GM18951 (cell line): Measurements from ENCODE around the gene ADM5.
A peak's percentile ranks its signal among the peaks of the same experiment; 100 is the strongest.

Source experiments
- POLR2A ChIP-seq: IDR thresholded peaks from 4 replicates; pipeline ENCODE4 v1.6.1; 2011; ENCODE audit warnings: mild to moderate bottlenecking; ENCODE audit not compliant: insufficient read length, insufficient read depth; ENCODE audit errors: extremely low read depth
- in situ Hi-C: fragments of 300-500 bp; cut with MboI; formaldehyde crosslinking; loops from one replicate; pipeline ENCODE4 v1.12.0; 2022; ENCODE audit warnings: low sequenced_read_pairs, mixed read lengths, inconsistent platforms; ENCODE audit not compliant: unreplicated experiment

The ADM5 gene

DNA sequence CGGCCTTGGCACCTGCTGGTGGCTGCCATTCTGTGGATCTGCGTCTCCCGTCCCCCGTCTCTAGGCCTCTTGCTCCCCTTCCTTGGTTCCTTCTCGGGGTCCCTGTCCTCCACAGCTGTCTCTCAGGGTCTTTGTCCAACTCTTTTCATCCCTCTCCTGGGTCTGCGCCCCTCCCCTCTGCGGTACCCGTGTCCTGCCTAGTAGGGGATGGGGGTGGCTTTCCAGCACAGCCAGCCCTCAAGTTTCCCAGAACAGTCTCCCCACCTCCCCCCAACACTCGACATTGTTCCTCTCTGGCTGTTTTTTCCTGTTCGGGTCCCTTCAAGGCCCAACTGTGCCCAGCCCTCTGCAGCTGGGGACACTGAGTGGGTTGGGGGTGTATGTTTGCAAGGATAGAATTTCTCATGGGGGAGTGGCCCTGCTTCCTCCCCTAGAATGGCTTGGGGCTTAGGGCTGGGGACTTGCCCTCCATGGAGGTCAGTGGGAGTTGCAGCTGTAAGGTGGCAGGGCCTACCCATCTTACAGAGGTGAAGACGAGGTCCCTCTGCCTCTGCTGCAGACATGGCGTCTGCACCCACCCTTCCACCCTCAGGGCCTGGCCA lies 762 bp upstream of the ADM5 start:
- in situ Hi-C loops, result no loop called here
- peak; percentile 2 for TF ChIP-seq POLR2A

DNA sequence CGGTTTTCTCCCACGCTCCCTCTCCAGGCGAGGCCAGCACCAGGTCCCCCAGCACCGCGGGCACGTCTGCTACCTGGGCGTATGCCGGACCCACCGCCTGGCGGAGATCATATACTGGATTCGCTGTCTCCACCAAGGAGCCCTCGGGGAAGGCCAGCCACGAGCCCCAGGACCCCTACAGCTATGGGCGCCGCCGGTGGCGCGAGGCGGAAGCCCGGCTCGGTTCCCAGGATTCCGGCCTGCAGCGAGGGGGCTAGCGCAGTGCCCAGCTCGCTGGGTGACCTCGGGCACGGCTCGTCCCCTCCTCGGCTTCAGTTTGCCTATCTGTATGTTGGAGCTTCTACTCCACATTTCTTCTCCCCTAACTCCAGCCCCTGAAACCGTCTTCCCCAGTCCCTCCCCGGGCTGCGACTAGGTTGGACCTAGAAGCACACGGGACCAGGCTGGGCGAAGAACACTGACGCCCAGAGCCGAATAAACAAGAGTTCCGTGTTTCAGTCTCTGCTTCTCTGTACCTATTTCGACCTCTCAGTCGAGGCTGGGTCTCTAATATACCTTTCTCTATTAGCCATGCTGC lies 773 bp downstream of the ADM5 start:
- in situ Hi-C loops, result no loop called here
- no peak for TF ChIP-seq POLR2A

DNA sequence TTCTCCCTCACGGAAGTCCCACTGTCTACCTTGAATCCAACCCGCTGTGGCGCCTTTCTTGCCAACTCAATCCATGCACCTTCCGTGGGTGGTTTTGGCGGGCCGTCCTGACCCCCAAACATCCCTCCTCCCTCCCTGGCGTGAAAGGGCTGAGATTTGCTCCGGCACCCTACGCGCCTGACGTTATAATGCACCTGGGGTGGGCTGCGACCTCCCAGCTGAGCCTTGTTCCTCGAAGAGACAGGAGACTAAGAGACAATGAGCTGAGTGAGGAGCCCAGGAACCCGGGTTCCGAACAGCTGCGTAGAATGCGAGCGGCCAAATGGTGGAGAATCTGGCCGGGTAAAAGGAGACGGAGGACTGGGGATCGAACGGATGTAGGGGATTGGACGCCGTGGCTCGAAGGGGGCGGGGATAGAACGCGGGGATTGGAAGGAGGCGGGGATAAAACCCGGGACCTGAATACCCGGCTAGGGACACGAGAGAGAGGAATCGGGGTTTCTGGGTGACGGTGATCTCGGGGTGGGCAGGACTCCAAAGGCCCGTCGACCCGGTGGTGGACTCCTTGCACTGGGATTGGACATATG lies 1.4 kb downstream of the ADM5 start, which contains the start of gene CPT1C:
Gene CPT1C, plus strand, starts transcription at position 461 of the 587 bp plus-strand sequence. CDS start 1,137 bp downstream, outside the sequence.
- no peak for TF ChIP-seq POLR2A
- in situ Hi-C loops, result no loop called here

DNA sequence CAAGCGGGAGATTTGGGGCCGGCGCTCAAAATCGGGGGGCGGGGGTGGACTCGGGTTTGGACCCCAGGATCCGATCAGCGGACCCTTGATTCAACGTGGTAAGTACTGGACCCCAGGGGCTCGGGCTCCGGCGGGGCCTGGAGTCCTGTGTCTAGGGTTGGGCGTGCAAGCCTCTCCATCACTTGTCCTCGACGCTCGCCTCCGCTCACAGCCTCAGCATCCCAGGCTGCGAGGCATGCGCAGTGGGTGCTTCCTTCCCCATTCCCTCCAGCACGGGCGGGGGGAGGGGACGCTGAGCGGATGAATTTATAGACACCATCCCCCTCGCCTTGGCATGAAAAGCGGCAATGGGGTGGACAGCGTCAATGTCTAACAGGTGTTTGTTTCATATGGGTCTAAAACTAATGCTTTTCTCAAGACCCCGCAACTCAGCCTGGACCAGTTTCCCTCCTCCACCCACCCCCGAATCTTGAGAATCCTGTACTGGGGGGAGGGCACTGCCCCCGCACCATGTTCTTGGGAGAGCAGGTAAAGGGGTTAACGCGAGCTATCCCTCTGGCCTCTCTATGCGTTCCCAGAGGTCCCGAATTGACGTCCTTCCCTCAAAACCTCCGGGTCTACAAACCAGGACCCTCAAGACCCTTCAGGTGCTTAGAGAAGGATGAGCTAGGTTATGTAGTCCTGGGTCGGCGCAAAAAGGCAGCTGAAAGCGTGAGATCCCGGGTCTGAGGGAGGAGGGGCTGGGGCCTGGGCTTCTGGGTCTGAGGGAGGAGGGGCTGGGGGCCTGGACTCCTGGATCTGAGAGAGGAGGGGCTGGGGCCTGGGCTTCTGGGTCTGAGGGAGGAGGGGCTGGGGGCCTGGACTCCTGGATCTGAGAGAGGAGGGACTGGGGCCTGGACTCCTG lies 2.1 kb downstream of the ADM5 start:
- TF ChIP-seq POLR2A, result no peak
- in situ Hi-C loops, result no loop called here

DNA sequence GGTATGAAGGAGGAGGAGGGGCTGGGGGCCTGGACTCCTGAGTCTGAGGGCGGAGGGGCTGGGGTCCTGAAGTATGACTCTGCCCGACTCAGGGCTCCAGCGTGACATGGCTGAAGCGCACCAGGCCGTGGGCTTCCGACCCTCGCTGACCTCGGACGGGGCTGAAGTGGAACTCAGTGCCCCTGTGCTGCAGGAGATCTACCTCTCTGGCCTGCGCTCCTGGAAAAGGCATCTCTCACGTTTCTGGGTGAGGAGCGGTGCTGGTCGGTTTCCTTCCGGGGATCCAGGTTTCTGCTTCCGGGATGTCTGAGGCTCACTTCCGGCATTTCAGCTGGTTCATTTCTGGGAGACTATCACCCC lies 2.7 kb downstream of the ADM5 start:
- in situ Hi-C loops, result no loop called here
- no peak for TF ChIP-seq POLR2A

DNA sequence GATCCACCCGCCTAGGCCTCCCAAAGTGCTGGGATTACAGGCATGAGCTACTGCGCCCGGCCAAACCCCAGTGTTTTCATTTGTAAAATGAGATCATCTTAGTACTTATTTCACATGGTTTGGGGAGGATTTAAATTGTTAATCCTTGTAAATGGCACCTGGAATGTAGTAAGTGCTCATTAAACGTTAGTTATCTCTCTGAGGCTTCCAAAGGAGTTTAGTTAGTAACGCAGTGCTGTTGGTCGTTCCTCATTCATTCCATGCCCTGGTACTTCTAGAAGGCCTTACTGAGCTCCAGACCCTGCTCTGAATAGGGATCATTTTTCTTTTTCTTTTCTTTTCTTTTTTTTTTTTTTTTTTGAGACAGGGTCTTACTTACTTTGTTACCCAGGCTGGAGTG lies 6.7 kb downstream of the ADM5 start:
- in situ Hi-C loops, result no loop called here
- no peak for TF ChIP-seq POLR2A

DNA sequence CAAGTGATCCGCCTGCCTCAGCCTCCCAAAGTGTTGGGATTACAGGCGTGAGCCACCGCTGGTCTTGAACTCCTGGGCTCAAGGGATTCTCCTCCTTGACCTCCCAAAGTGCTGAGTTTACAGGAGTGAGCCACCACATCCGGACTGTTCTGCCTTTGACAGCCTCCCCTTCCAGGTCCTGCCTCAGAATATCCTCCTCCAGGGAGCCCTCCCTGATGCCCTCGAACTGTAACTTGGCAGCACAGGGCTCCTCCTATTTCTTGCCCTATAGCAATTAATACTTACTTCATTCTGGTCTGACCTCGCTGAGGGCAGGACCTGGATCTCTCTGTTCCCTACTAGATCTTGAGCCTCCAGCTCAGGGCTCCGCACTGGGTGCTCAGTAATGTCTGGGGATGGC lies 7.5 kb downstream of the ADM5 start:
- TF ChIP-seq POLR2A, result no peak
- in situ Hi-C loops, result no loop called here

DNA sequence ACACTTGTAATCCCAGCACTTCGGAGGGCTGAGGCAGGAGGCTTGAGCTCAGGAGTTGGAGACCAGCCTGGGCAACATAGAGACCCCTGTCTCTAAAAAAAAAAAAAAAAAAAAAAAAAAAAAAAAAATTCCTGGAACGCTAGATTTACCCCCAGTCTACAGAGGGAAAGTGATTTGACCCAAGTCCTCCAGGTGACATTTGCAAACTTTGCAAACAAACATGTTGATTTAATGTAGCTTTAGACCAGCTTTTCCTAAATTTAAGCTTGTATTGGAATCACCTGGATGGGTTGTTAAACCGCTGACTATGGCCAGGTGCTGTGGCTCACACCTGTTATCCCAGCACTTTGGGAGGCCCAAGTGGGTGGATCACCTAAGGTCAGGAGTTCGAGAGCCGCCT lies 10.0 kb downstream of the ADM5 start:
- no peak for TF ChIP-seq POLR2A
- in situ Hi-C loops, result no loop called here

DNA sequence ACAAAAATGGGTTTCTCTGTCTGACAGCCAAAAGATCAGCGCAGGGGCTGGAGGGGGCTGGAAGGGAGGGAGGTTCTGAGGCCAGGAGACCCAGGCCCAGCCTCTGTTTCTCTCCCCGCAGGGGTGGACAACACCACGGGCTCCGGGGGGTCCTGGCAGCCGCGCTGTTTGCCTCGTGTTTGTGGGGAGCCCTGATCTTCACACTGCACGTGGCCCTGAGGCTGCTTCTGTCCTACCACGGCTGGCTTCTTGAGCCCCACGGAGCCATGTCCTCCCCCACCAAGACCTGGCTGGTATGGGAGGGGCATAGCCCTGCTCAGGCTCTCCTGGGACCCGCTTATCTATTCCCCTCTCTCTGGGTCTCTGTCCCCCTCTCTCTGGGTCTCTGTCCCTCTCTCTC lies 11.2 kb downstream of the ADM5 start:
- in situ Hi-C loops, result no loop called here

DNA sequence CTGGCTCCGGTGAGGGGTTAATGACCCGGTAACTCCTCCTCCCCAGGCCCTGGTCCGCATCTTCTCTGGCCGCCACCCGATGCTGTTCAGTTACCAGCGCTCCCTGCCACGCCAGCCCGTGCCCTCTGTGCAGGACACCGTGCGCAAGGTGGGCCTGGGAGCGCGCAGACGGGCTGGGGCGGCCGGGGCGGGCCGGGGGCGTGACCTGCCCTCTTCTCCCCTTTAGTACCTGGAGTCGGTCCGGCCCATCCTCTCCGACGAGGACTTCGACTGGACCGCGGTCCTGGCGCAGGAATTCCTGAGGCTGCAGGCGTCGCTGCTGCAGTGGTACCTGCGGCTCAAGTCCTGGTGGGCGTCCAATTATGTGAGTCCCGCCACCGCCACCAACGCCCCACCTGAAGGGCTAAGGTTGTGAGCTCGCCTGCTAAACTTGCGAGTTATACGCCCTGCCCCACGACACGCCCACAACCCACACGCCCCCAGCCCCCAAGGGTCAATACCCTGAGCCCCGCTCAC lies 11.9 kb downstream of the ADM5 start:
- TF ChIP-seq POLR2A, result no peak
- in situ Hi-C loops, result no loop called here

More for the DNA sequence above, 11.2 kb downstream of the ADM5 start:
- no peak for TF ChIP-seq POLR2A

DNA sequence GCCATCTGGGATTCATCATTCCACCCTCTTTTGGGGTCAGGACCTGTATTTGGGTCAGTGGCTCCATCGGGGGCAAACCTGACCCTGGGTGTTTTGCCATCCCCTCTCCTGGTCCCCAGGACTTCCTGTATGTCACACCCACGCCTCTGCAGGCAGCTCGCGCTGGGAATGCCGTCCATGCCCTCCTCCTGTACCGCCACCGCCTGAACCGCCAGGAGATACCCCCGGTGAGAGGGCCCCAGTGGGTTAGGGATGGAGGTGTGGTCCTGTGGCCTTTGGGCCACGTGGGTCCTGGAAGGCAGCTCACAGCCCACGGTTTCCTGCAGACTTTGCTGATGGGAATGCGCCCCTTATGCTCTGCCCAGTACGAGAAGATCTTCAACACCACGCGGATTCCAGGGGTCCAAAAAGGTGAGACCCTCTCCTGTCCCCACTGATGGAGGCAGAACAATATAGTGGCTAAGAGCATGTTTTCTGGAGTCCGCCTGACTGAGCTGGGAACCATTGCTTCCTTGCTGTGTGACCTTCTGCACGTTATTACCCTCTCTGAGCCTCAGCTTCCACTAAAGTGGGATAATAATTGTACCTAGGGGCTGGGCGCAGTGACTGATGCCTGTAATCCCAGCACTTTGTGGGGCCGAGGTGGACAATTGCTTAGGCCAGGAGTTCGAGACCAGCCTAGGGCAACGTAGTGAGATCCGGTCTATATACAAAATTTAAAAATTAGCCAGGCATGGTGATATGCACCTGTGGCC lies 15.7 kb downstream of the ADM5 start:
- no peak for TF ChIP-seq POLR2A
- in situ Hi-C loops, result no loop called here

DNA sequence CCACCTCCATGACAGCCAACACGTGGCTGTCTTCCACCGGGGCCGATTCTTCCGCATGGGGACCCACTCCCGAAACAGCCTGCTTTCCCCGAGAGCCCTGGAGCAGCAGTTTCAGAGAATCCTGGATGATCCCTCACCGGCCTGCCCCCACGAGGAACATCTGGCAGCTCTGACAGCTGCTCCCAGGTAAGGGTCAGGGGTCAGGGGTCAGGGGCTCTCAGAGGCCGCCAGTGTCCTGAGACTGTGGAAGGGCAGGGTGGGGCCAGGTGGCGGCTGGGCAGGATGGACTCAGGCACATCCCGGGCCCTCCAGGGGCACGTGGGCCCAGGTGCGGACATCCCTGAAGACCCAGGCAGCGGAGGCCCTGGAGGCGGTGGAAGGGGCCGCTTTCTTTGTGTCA lies 16.5 kb downstream of the ADM5 start:
- in situ Hi-C loops, result no loop called here
- TF ChIP-seq POLR2A, result no peak
